Activated T-helper 1 cell treated with anti-CD3 and anti-CD28 coated beads, Interleukin-12 subunit alpha, Interleukin-12 subunit beta, Interleukin-2, Interleukin-4 antibody, amounts not matched to agents 30 ng/mL and 10 ng/mL and 1 ng/mL, durations not matched to agents 14 hours and 24 hours and 36 hours (primary cell): Measurements from ENCODE around the gene LNX2. TPM values are rescaled to one million over a fixed set of nuclear protein-coding genes. Genes with fewer than 3 reads are reported as not detected.

ENCODE experiments used
- DNase-seq: peaks from one replicate; pipeline ENCODE4 v3.0.0; 2021; ENCODE audit warnings: low spot score
- H3K27ac Mint-ChIP-seq: one replicate; pipeline ENCODE4 v1.8.0; 2021; ENCODE audit warnings: mild to moderate bottlenecking, mixed read lengths
- H3K27me3 Mint-ChIP-seq: one replicate; pipeline ENCODE4 v1.8.0; 2022; ENCODE audit warnings: mild to moderate bottlenecking, moderate library complexity, mixed read lengths; ENCODE audit not compliant: insufficient read depth
- H3K36me3 Mint-ChIP-seq: one replicate; pipeline ENCODE4 v1.8.0; 2021; ENCODE audit warnings: low read depth, mixed read lengths
- H3K4me1 Mint-ChIP-seq: one replicate; pipeline ENCODE4 v1.8.0; 2021; ENCODE audit warnings: low read depth, mixed read lengths
- H3K4me3 Mint-ChIP-seq: one replicate; pipeline ENCODE4 v1.8.0; 2021; ENCODE audit warnings: mild to moderate bottlenecking, moderate library complexity, mixed read lengths
- H3K9me3 Mint-ChIP-seq: one replicate; pipeline ENCODE4 v1.8.0; 2021; ENCODE audit warnings: mixed read lengths
- intact Hi-C: fragments of 100-400 bp; cut with micrococcal nuclease; formaldehyde crosslinking; loops from one replicate; pipeline ENCODE4 v1.15.1; 2024
- total RNA-seq: library from RNA; stranded (reverse); gene quantifications from 2 replicates; pipeline ENCODE4 v1.2.3, GENCODE V29; 2022

Gene LNX2
- total RNA-seq, 1 donor from 2014 or later = 4.1 TPM

DNA sequence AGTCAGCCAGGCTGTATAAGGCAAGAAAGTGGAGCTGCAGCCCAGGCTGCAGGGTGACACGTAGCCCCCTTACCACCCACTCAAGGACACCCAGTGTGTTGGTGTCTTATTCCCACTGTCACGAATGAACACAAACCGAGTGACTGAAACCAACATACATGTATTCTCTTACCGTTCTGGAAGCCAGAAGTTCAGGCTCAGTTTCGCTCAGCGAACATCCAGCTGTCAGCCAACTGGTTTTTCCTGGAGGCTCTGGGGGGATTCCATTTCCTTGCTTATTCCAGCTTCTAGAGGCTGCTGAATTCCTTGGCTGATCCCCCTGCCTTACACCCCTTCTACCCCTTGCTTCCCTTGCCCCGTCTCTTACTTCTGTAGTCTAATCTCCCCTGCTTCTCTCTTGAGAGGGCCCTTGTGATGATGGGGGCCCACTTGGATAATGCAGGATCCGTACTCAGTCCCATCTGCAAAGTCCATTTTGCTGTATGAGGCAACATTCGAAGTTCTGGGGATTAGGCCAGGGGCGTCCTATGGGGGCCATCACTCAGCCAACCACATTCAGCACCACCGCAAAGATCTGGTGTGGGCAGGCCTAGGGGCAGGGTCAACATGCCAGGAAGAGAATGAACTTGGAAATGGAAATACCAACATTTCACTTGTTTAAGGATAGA, 122.6 kb downstream of the LNX2 start:
- no peak overlapping the region for H3K27ac Mint-ChIP-seq
- H3K9me3 Mint-ChIP-seq = no peaks in the 10 kb centered on the region
- intact Hi-C loops = no loop called here
- H3K27me3 Mint-ChIP-seq = peaks cover 3% of the 10 kb centered on the region
- no peak overlapping the region for H3K4me3 Mint-ChIP-seq
- DNase-seq = no peak
- no peaks in the 10 kb centered on the region for H3K4me1 Mint-ChIP-seq
- H3K36me3 Mint-ChIP-seq = no peaks in the 10 kb centered on the region

DNA sequence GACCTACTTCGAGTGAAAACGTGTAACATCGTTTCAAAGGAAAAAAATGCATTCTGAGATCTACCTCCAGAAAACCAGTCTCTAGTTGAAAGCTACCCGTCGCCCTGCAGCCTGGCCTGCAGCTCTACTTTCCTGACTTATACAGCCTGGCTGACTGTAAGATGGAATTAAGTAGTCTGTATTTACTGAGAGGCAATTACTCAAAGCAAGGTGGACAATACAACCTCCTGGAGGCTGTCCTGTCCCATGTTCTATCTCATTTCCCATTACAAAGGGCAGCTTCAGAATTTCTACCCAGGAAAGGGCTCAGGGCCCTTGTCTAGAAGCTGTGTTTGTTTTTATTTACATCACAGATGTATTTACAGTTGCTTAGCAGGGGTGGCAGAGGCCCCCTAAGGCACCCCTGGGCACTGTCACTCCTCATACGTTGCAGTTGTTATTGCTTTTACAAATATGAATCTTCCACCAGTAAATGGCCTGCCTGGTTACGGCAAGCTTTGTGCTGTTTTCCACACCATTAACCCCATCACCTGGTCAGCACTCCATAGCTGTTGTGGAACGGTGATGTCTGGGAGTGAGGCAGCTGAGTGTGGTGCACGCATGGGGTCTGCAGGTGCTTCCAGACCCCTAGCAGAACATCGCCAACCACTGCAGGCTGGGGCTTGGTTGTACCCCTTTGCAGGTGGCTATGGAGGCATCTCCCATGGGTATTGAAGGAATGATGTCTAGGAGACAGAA, 123.6 kb downstream of the LNX2 start:
- Mint-ChIP-seq H3K36me3 (no peaks in the 10 kb centered on the region), H3K4me1 (no peaks in the 10 kb centered on the region), H3K4me3 (no peak overlapping the region), H3K27ac (no peak overlapping the region), H3K9me3 (no peaks in the 10 kb centered on the region), H3K27me3 (peaks cover 3% of the 10 kb centered on the region)
- no peak for DNase-seq
- intact Hi-C loops = no loop called here

DNA sequence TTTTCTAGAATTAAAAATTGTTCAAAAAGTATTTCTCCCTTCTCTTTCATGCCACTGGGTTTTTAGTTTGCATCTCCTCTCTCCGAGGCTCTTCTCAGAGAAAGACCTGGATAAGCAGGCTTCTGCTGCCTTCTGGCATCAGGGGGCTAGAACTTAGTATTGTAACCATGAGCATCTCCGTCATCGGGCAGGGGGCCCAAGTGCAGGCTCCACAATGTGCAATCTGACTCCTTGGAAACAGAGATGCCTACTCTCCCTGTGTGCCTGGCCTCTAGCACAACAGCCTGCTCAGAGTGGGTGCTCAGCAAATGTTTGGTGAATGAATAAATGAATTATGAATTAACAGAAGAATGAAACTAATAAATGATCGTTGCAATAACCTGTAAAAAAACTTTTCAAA, 124.3 kb downstream of the LNX2 start:
- Mint-ChIP-seq H3K27ac (no peak overlapping the region), H3K4me1 (no peaks in the 10 kb centered on the region), H3K4me3 (no peak overlapping the region), H3K27me3 (peaks cover 3% of the 10 kb centered on the region), H3K36me3 (no peaks in the 10 kb centered on the region), H3K9me3 (no peaks in the 10 kb centered on the region)
- intact Hi-C loops = no loop called here
- no peak for DNase-seq

Other genes with a start within 250 kb of the LNX2 start
- gene GTF3A, start 195.9 kb downstream of the LNX2 start, total RNA-seq = 255 and 264 TPM in 2 replicates
- gene MTIF3, start 170.0 kb downstream of the LNX2 start, total RNA-seq = 30.4 and 36.0 TPM in 2 replicates
- 127 and 133 TPM in 2 replicates for gene POLR1D, start 1.4 kb upstream of the LNX2 start, total RNA-seq
- gene GSX1, start 172.0 kb upstream of the LNX2 start, total RNA-seq = not detected in 2 replicates